Measurements from ENCODE around the gene EDAR.

GRCh38 chr2:108974674-108975073, 14.3 kb downstream of the EDAR start:
- TF ChIP-seq POLR2AphosphoS5 (IDR thresholded peaks at IDR 0.05; ENCODE audit: low read depth, low read length) = no peak
- TF ChIP-seq TAF1 (IDR thresholded peaks at IDR 0.05; ENCODE audit: borderline replicate concordance, insufficient read depth, low read length) = no peak
- TF ChIP-seq REST (IDR thresholded peaks at IDR 0.05; ENCODE audit: insufficient read depth in 1 of 2, low read depth in 2 of 2, low read length in 2 of 2) = no peak
- no peak for TF ChIP-seq SIN3A (IDR thresholded peaks at IDR 0.05; ENCODE audit: borderline replicate concordance, insufficient read depth, low read length)
